HG03108 (cell line): Measurements from ENCODE around the gene ELMO3.
A peak's percentile ranks its signal among the peaks of the same experiment; 100 is the strongest.

Source experiments
- ATAC-seq: cut with Tn5 transposase; IDR thresholded peaks from one replicate; pipeline ENCODE4 v1.9.1; 2021; ENCODE audit warnings: moderate library complexity; ENCODE audit not compliant: unreplicated experiment

The ELMO3 gene

DNA sequence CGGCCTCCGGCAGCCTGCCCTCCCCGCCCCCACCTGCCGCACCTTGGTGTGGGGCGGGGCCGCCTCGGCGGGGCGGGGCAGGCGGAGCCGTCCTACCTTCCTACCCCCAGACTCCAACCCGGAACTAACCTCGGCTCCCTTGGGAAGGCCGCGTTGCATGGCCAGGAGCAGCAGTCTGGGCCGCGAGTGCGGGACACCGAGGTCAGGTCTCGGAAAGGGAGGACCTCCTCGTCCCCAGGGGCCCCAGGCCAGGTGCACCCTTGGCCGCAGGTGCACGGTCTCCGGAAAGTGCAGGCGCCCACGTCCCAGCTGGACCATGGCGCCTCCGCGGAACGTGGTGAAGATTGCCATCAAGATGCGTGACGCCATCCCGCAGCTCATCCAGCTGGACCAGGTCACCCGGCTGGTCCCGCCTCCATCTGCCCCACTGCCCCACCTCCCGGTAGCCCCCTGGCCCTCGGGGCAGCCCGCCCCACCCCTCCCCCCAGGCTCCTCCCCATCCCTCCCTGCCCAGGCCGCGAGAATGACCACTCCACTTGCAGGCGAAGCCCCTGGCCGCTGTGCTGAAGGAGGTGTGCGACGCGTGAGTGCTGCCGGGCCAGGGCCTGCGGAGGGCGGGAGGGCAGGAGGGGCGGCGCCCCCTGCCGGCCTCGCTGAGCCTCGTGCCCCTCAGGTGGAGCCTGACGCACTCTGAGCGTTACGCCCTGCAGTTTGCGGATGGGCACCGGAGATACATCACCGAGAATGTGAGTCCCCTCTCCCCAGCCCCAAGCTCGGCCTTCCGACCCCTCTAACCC is at the start of gene ELMO3:
TSS of gene ELMO3 (plus strand) at position 121 of the 797 bp plus-strand sequence. CDS start at position 317, 196 bp downstream.
- ATAC-seq: no peak

DNA sequence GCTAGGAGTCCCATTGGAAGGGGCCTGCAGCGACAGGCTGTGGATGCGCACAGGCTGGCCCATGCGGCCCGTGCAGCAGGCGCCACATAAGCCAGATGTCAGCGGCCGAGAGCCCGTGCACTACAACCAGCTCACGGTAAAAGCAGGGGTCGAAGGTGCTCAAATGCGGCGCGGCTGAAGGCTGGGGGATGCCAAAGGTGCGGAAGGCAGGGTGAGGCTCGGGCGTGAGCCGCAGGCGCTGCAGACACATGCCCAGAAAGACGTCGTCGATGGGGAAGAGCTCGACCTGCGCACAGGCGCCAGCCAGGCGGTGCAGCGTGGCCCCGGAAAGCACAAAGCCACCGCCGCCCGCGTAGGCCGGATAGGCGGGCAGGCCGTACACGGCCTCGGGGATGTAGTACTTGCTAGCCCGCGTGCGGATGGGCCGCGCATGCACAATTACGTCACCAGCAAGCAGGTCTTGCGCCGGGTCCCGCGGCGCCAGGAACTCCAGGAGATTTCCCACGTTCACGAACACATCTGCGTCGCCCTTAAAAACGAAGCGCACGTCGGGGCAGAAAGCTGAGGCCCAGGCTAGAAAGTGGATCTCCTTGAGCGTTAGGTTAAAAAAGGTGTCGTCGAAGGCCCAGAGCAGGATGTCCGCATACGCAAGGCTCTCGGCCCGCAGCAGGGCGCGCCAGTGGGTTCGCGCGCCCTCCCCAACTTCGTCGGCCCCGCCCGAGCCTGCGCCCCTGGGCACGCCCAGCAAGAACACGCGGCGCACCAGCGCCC is 49.5 kb upstream of the ELMO3 start:
- no peak for ATAC-seq

DNA sequence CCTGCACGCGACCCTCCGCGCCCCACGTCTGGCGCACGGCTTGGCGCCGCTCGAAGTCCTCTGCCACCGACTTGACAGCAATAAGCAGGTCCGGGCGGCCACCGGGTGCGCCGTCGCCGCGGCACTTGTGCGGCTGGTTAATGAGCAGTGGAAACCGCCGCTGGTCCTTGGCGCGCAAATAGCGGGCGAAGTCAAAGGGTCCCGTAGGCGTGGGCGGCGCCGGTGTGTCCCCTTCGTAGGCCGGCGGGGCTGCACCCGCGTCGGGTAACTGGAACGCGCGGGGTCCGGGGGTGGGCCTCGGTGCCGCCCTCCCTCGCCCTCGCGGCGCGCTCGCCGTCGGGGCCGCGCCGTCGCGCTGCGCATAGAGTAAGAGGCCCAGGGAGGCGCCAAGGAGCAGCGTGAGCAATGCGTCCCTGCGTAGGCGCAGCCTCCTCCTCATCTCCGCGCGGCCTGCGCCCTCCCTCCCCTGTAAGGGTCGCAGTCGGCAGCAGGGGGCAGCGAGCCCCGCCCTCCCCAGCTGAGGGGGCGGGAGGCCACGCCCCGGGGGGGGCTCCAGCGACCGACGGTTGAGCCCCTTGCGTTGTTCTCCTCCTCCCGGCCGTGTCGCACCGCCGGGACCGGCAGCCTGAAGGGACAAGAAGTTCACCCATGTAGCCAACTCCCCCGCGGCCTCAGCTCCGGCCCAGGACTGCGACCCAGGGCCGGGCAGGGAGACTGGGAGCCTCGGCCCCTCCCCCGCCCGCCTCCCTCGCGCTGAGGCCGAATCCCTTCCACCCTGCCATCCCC is 48.7 kb upstream of the ELMO3 start:
- ATAC-seq: no peak

GRCh38 chr16:67150833-67151396 is 48.0 kb upstream of the ELMO3 start, which contains the start of gene B3GNT9:
B3GNT9 (minus strand) TSS chr16:67150998; CDS start chr16:67150485, 513 bp downstream.
- ATAC-seq: no peak

- ATAC-seq: no peak
Observed at GRCh38 chr16:67151431-67152097, 47.4 kb upstream of the ELMO3 start.

DNA sequence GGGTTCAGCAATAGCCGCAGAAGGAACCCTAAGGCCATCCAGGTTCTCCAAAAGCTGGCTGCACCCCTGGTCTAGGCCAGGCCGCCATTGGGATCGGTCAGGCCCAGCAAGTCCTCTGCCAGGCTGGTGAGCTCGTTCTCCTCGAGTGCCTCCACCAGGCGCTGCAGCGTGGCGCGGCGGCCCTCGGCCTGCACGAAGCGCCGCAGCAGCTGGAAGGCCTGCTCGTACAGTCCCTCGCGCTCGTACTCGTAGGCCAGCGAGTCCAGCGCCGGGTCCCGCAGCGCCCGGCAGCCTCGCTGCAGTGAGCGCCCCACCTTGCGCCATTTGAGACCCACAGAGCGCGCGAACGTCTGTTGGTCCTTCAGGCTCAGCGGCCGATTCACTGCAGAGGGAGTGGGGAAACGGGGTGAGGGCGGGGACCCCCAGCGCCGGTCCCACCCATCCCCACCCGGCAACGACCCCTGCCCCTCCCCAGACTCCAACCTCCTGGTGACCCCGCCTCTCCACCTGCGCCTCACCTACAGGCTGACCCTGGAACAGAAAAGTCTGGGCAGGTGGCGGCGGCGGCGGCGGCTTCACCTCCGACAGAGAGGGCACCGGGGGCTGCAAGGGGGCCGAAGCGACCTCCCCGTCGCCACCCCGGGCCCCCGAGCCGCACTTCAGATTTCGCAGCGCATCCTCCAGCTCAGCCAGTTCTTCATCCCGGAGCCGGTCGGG is 44.2 kb upstream of the ELMO3 start:
- ATAC-seq: no peak

DNA sequence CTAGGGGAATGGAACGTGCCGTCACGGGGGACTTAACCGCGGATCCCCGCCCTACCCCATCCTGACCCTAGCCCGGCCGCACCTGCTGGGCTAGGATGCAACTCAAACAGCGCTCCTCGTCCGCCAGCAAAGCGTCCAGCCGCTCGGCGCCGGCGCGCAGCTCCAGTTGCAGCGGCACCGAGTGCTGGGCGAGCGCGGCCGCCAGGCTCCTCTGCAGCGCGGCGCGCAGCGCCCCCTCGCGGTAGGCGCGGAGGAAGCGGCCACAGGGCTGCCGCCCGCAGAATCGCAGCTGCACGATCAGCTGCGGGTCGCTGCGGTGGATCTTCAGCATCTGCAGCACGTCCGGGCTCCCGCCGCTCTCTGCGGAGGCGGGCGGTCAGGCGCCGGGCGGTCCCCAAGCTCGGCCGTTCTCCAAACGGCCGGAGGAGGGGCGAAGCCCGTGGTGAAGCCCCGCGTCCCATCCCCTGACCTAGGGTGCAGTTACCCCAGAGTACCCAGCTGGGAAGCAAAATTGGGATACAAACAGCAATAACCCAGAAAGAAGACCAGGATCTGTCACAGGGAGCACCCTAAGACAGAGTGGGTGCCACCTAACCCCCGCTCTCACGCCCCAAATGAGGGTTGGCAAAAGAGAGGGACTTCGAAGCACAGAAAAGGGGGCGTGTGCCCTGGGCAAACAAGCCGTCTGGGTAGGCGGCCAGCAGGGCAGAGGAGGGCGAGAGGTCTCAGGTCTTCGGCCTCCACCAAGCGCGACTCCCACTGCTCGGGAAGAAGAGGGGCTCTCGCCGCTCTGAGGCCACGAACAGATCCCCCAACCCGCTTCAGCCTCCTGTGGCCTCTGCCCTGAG is 43.4 kb upstream of the ELMO3 start:
- ATAC-seq: no peak

DNA sequence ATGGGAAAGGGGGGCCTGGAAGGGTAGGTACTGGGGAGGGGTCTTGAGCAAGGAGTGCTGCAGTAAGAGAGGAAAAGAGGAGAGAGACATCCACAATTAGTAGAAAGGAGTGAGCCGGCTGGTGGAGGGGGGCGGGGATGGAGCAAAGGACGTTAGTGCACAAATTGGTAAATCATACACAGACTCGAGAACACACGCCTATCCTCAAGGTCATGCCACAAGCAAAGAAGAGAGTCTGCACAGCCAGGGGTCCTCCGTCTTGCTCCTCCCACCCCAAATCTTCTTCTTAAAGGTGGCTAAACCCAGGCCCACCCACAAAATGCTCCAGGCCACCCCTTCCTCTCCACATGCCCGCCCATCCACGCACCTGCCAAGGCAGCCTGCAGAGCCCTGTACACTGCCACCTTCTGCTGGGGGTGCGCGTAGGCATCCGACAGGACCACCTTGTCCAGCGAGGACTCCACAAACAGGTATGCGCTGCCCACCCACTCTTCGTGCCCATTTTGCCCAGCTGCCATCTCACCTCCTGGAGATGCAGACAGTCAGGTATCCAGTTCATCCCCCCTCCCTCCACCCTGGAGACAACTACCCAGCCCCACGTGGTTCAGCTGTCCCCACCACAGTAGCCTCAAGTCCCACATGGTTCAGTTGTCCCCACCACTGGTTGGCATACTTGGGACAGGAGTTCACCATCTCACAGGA is 42.6 kb upstream of the ELMO3 start:
- ATAC-seq: no peak

DNA sequence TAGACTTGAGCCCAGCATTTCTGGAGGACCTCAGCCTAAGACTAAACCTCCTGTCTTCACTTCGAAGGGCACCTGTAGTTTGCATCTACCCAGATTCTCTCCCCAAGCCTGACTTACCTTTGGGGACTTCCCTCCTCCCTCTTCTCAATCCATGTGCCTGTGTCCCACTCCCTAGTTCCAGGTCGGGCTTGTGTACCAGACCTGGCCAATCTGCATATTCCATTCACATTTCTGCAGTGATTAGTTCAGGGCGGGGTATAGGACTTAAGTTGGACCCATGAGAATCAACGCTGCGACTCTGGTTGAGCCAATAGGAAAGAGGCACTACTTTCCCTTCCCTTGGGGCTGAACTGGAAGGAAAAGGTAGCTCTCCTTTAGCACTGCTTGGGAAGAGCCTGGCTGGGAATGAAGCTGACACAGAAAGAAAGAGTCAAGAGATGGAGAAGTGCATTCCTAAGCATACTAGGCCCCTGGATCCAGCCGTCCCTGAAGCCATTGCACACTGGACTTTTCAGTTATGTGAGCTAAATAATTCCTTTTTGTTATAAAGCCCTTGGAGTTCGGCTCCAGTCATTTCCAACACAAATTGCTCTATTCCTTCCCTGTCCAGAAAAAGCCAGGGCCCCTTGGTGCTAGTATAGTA is 41.7 kb upstream of the ELMO3 start:
- ATAC-seq: no peak

- no peak for ATAC-seq
Observed at GRCh38 chr16:67157892-67158635, 40.9 kb upstream of the ELMO3 start.

DNA sequence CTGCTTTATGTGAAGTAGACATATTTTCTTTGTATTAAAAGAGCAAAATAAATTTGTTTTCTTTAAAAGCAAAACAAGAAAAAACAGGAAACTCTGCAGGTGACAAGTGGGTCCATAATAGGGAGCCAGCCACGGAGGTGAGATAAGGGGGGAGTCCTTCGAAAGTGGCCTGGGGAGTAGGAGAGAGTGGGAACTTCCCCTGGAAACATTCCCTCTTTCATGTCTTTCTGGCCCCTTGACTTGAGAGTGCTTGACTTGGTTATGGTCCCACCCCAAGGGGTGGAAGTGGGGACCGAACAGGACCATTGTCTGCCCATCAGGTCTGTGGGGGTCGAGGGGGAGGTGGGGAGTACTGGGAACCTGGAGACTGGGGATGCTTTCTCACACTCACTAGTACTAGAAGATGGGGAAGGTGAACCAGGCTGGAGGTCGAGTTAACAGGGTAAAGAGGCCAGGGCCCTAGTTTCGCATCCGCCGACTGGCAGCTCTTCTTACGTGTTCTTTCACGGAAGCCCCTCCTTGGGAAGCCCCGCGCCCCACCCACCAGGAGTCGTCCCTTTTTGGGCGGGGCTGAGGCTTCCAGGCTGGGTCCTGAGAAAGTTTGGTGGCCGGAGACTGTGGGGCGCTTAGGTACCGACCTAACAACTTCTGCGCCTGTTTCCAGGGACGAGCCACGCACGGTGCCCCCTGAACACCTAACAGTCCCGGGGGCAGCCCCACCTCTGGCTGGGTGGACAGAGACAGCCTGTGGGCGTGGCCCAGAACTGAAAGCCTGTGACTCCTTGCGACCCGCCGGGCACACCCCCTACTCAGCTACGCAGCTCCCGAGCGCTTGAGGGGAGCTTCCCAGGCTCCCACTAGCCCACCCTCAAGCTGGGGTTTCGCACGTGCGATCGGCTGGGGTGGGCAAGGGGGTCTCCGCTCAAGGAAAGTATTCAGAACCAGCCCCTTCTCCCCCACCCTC is 40.0 kb upstream of the ELMO3 start:
- ATAC-seq: peak; percentile 42

DNA sequence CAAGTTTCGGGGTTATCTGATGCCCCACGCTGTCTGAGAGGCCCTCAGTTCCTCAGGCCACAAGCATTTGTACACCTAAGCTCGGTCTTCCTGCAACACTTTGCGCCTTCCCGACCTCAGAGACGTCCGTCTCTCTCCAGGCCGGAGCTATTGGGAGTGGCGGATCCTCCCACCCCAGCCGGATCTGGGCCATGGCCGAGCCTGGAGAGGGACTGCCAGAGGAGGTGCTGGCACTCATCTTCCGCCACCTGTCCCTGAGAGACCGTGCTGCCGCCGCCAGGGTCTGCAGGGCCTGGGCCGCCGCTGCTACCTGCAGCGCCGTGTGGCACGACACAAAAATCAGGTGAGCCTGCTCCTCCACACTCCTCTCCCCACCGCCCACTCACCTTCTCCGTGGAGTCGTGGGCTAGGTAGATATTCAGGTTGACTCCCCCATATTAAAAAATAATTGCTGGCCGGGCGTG is 37.3 kb upstream of the ELMO3 start:
- no peak for ATAC-seq

DNA sequence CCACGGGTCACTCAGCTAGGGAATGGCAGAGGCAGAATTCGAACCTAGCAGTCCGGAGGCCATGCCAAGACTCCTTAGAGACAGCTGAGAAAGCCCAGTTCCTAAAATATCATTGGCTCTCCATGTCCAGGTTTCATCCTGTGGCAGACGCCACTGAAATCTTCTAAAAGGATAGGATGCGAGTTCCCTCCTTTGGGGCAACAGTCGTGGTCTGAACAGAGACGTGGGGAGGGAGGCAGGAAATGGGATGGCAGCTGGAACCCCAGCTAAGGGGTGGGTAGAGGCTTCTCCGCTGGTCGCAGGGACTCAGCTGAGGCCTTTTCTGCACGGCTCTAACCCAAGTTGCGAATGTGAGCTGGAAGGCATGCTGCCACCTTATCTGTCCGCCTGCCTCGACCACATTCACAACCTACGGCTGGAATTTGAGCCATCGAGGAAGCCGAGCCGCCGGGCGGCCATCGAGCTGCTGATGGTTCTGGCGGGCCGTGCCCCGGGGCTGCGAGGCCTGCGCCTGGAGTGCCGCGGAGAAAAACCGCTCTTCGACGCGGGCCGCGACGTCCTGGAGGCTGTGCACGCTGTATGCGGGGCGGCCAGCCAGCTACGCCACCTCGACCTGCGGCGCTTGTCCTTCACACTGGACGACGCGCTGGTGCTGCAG is 36.3 kb upstream of the ELMO3 start:
- ATAC-seq: no peak

GRCh38 chr16:67163164-67163998 is 35.5 kb upstream of the ELMO3 start:
- ATAC-seq: no peak
